GM19025 (cell line): ENCODE data around the gene PALLD.

ENCODE experiments used
- ATAC-seq: cut with Tn5 transposase; IDR thresholded peaks from one replicate; pipeline ENCODE4 v1.9.1; 2021; ENCODE audit warnings: mild to moderate bottlenecking, low read depth, moderate library complexity; ENCODE audit not compliant: unreplicated experiment

Gene PALLD

GRCh38 chr4:168553714-168554370 lies 57.0 kb downstream of the PALLD start:
- no peak for ATAC-seq

GRCh38 chr4:168555437-168555836 lies 58.6 kb downstream of the PALLD start:
- ATAC-seq, result no peak

GRCh38 chr4:168557658-168558057 lies 60.8 kb downstream of the PALLD start:
- no peak for ATAC-seq

- ATAC-seq, result no peak
Observed at GRCh38 chr4:168558599-168558998, 61.7 kb downstream of the PALLD start.

- no peak for ATAC-seq
Observed at GRCh38 chr4:168560184-168561180, 63.6 kb downstream of the PALLD start.

- ATAC-seq, result no peak
Observed at GRCh38 chr4:168562041-168562571, 65.3 kb downstream of the PALLD start.

- no peak for ATAC-seq
Observed at GRCh38 chr4:168564023-168564422, 67.2 kb downstream of the PALLD start.

- ATAC-seq, result no peak
Observed at GRCh38 chr4:168565130-168565529, 68.3 kb downstream of the PALLD start.

GRCh38 chr4:168566726-168567125 lies 69.9 kb downstream of the PALLD start:
- ATAC-seq, result no peak

GRCh38 chr4:168569066-168569930 lies 72.4 kb downstream of the PALLD start:
- no peak for ATAC-seq

GRCh38 chr4:168569931-168570276 lies 73.1 kb downstream of the PALLD start:
- ATAC-seq, result no peak

- no peak for ATAC-seq
Observed at GRCh38 chr4:168570466-168570865, 73.6 kb downstream of the PALLD start.

GRCh38 chr4:168572002-168572401 lies 75.2 kb downstream of the PALLD start:
- no peak for ATAC-seq

GRCh38 chr4:168573870-168574269 lies 77.0 kb downstream of the PALLD start:
- ATAC-seq, result no peak

GRCh38 chr4:168574581-168575295 lies 77.9 kb downstream of the PALLD start:
- ATAC-seq, result no peak

- no peak for ATAC-seq
Observed at GRCh38 chr4:168575473-168575872, 78.6 kb downstream of the PALLD start.

- ATAC-seq, result no peak
Observed at GRCh38 chr4:168577624-168578023, 80.8 kb downstream of the PALLD start.

- ATAC-seq, result no peak
Observed at GRCh38 chr4:168580228-168580627, 83.4 kb downstream of the PALLD start.

GRCh38 chr4:168584321-168584771 lies 87.5 kb downstream of the PALLD start:
- ATAC-seq, result no peak
